IMR-90 (cell line): Measurements from ENCODE around the gene DOCK1. TPM values are rescaled to one million over a fixed set of nuclear protein-coding genes. Genes with fewer than 3 reads are reported as not detected.

ENCODE experiments used
- ATAC-seq: fragments of 200-7000 bp; cut with Tn5 transposase; 2 replicates; pipeline ENCODE4 v1.9.1; 2020; ENCODE audit warnings: low read depth, mild to moderate bottlenecking, moderate library complexity
- BruUV-seq: library from RNA; stranded (reverse); fragments of 400-500 nt; replicated peaks from 2 replicates; lab custom pipeline; 2021; lab: Mats Ljungman, UMichigan
- CTCF ChIA-PET: fragments of 300-600 bp; formaldehyde crosslinking; extraction: SDS; loops from one replicate; lab custom pipeline; 2021; ENCODE audit warnings: antibody characterized with exemption; lab: Yijun Ruan, JAX
- POLR2A ChIA-PET: fragments of 300-600 bp; sonication (Branson Sonifier 250); formaldehyde crosslinking; loops from one replicate; lab custom pipeline; 2022; ENCODE audit warnings: antibody characterized with exemption; ENCODE audit not compliant: unreplicated experiment; lab: Charles Lee
- DNase-seq: peaks from one replicate; pipeline ENCODE4 v3.0.0; 2013
- H2AFZ ChIP-seq: replicated peaks from 2 replicates; pipeline ENCODE3; 2013; ENCODE audit warnings: low read length, mild to moderate bottlenecking; ENCODE audit not compliant: poor library complexity
- H2AK5ac ChIP-seq: 2 replicates; pipeline ENCODE4 v1.6.1; 2013; ENCODE audit warnings: low read depth, low read length, inconsistent platforms
- H2AK9ac ChIP-seq: replicated peaks from 2 replicates; pipeline ENCODE3; 2013; ENCODE audit warnings: mild to moderate bottlenecking, low read depth, low read length, moderate library complexity; ENCODE audit not compliant: poor library complexity
- H2BK120ac ChIP-seq: 2 replicates; pipeline ENCODE4 v1.6.1; 2013; ENCODE audit warnings: low read depth, low read length, inconsistent platforms
- H2BK15ac ChIP-seq: 3 replicates; pipeline ENCODE4 v1.6.1; 2013; ENCODE audit warnings: low read depth, low read length, inconsistent platforms
- H2BK20ac ChIP-seq: 2 replicates; pipeline ENCODE4 v1.6.1; 2013; ENCODE audit warnings: low read depth, mild to moderate bottlenecking, inconsistent platforms, low read length, moderate library complexity
- H2BK5ac ChIP-seq: 2 replicates; pipeline ENCODE4 v1.6.1; 2013; ENCODE audit warnings: mild to moderate bottlenecking, low read depth, low read length, inconsistent platforms; ENCODE audit not compliant: poor library complexity, severe bottlenecking
- H3K14ac ChIP-seq: replicated peaks from 2 replicates; pipeline ENCODE4 v1.6.1; 2013; ENCODE audit warnings: low read depth, low read length, inconsistent platforms
- H3K18ac ChIP-seq: 2 replicates; pipeline ENCODE4 v1.6.1; 2013; ENCODE audit warnings: low read depth, low read length, control low read depth
- H3K23ac ChIP-seq: 2 replicates; pipeline ENCODE4 v1.6.1; 2013; ENCODE audit warnings: low read depth, low read length, inconsistent platforms
- H3K27ac ChIP-seq: 2 replicates; pipeline ENCODE4 v1.5.1; 2013; ENCODE audit warnings: mild to moderate bottlenecking, control low read depth, low read length; ENCODE audit not compliant: insufficient read depth
- H3K27me3 ChIP-seq: 2 replicates; pipeline ENCODE4 v1.6.1; 2013; ENCODE audit warnings: low read length; ENCODE audit not compliant: control insufficient read depth, insufficient read depth
- H3K36me3 ChIP-seq: 2 replicates; pipeline ENCODE4 v1.6.1; 2013; ENCODE audit warnings: low read length, mixed read lengths; ENCODE audit not compliant: control insufficient read depth, insufficient read depth
- H3K4ac ChIP-seq: 2 replicates; pipeline ENCODE4 v1.6.1; 2013; ENCODE audit warnings: low read depth, low read length, inconsistent platforms
- H3K4me1 ChIP-seq: 2 replicates; pipeline ENCODE4 v1.6.1; 2013; ENCODE audit warnings: low read length, mixed read lengths; ENCODE audit not compliant: control insufficient read depth, insufficient read depth
- H3K4me2 ChIP-seq: 2 replicates; pipeline ENCODE4 v1.6.1; 2013; ENCODE audit warnings: low read depth, mild to moderate bottlenecking, control low read depth, low read length, moderate library complexity
- H3K4me3 ChIP-seq: 2 replicates; pipeline ENCODE4 v1.5.1; 2013; ENCODE audit warnings: low read depth, mild to moderate bottlenecking, control low read depth, low read length, moderate library complexity; ENCODE audit not compliant: insufficient read depth
- H3K56ac ChIP-seq: 2 replicates; pipeline ENCODE4 v1.6.1; 2013; ENCODE audit warnings: low read length, inconsistent platforms; ENCODE audit not compliant: insufficient read depth; ENCODE audit errors: extremely low read depth
- H3K79me1 ChIP-seq, 2 experiments: 2 replicates each; pipeline ENCODE4 v1.6.1; 2013; ENCODE audit warnings: low read length in 2 of 2, inconsistent platforms in 1 of 2, low read depth in 1 of 2
- H3K9ac ChIP-seq: 2 replicates; pipeline ENCODE4 v1.6.1; 2013; ENCODE audit warnings: low read depth, low read length, control low read depth
- H3K9me1 ChIP-seq: 2 replicates; pipeline ENCODE4 v1.6.1; 2013; ENCODE audit warnings: low read length, inconsistent platforms; ENCODE audit not compliant: insufficient read depth
- H3K9me3 ChIP-seq: 2 replicates; pipeline ENCODE4 v1.6.1; 2013; ENCODE audit warnings: low read length; ENCODE audit not compliant: control insufficient read depth, insufficient read depth
- H4K20me1 ChIP-seq: 2 replicates; pipeline ENCODE4 v1.6.1; 2013; ENCODE audit warnings: low read length, inconsistent platforms; ENCODE audit not compliant: insufficient read depth
- H4K5ac ChIP-seq: 2 replicates; pipeline ENCODE4 v1.6.1; 2013; ENCODE audit warnings: mild to moderate bottlenecking, low read depth, low read length, control low read depth
- H4K8ac ChIP-seq, 2 experiments: 2 replicates each; pipeline ENCODE4 v1.6.1; 2013; ENCODE audit warnings: low read depth in 2 of 2, low read length in 2 of 2, control low read depth in 1 of 2, inconsistent platforms in 1 of 2
- H4K91ac ChIP-seq: 2 replicates; pipeline ENCODE4 v1.6.1; 2013; ENCODE audit warnings: low read depth, low read length, inconsistent platforms; ENCODE audit not compliant: insufficient read depth
- CTCF ChIP-seq: conservative IDR thresholded peaks from 2 replicates; pipeline ENCODE4 v1.5.1; 2012; ENCODE audit warnings: mild to moderate bottlenecking, low read depth, low read length, improper control_type of control experiment
- ELK1 ChIP-seq: fragments of 150-350 bp; IDR thresholded peaks from 2 replicates; pipeline ENCODE4 v1.6.1; 2016; ENCODE audit warnings: low read depth, mild to moderate bottlenecking, low read length, moderate library complexity, borderline replicate concordance
- MAFK ChIP-seq: IDR thresholded peaks from 2 replicates; pipeline ENCODE4 v1.6.1; 2012; ENCODE audit warnings: low read depth, low read length, improper control_type of control experiment
- MAZ ChIP-seq: IDR thresholded peaks from 2 replicates; pipeline ENCODE4 v1.6.1; 2012; ENCODE audit warnings: low read depth, mild to moderate bottlenecking, low read length, improper control_type of control experiment, moderate library complexity, borderline replicate concordance
- MXI1 ChIP-seq: IDR thresholded peaks from 2 replicates; pipeline ENCODE4 v1.6.1; 2012; ENCODE audit warnings: low read depth, mild to moderate bottlenecking, low read length, moderate library complexity, borderline replicate concordance
- NFE2L2 ChIP-seq: fragments of 150-350 bp; IDR thresholded peaks from 2 replicates; pipeline ENCODE4 v1.6.1; 2016; ENCODE audit warnings: low read depth, mild to moderate bottlenecking, low read length
- POLR2A ChIP-seq: IDR thresholded peaks from 2 replicates; pipeline ENCODE4 v1.6.1; 2012; ENCODE audit warnings: mild to moderate bottlenecking, low read depth, low read length
- WGBS, 2 experiments: methylation state at CpG; one replicate each; pipeline versions ENCODE4 v1.1.5 to v1.1.7; 2013; ENCODE audit warnings: missing lambda C conversion rate in 2 of 2; ENCODE audit not compliant: insufficient read length in 1 of 2; ENCODE audit errors: extremely low coverage in 2 of 2; 5-methylcytosine and 5-hydroxymethylcytosine counted together
- dilution Hi-C: fragments of 300-500 bp; cut with HindIII; formaldehyde crosslinking; loops from one replicate; pipeline ENCODE4 v1.14.3; 2018; ENCODE audit warnings: low sequenced_read_pairs; ENCODE audit not compliant: unreplicated experiment
- in situ Hi-C: fragments of 300-500 bp; cut with MboI; formaldehyde crosslinking; loops from 3 replicates; pipeline ENCODE4 v1.14.3; 2019; ENCODE audit warnings: low sequenced_read_pairs, inconsistent platforms, mixed read lengths
- intact Hi-C: fragments of 100-400 bp; cut with micrococcal nuclease; formaldehyde crosslinking; loops from 2 replicates; pipeline ENCODE4 v1.10.0; 2022
- polyA plus RNA-seq, 3 experiments: library from polyadenylated mRNA; depleted of rRNA; stranded (reverse); fragments of >200 nt; gene quantifications; 2 replicates each; pipeline ENCODE4 v1.2.3, GENCODE V29; 2012; ENCODE audit warnings: low replicate concordance in 1 of 3
- total RNA-seq: library from RNA; depleted of rRNA; stranded (reverse); fragments of >200 nt; gene quantifications from 2 replicates; pipeline ENCODE4 v1.2.3, GENCODE V29; 2012

Gene DOCK1
- total and polyA plus RNA-seq, 2 of the 4 experiments (the other 2 are of a cell fraction) = 28.2 to 71.0 TPM

GRCh38 chr10:126929391-126929790 is 24.2 kb downstream of the DOCK1 start:
- no peak overlapping the region for H4K8ac ChIP-seq
- H3K23ac ChIP-seq = no peak overlapping the region
- no peak overlapping the region for H3K18ac ChIP-seq
- H3K4ac ChIP-seq = no peak overlapping the region
- H3K9ac ChIP-seq = no peak overlapping the region
- in situ Hi-C loops = no loop called here
- peaks cover 24% of the 10 kb centered on the region for H3K36me3 ChIP-seq
- intact Hi-C loops = no loop called here
- TF ChIP-seq POLR2A (no peak), MXI1 (no peak), NFE2L2 (no peak), CTCF (no peak), MAZ (no peak), ELK1 (no peak), MAFK (no peak)
- no peak overlapping the region for H2BK5ac ChIP-seq
- ATAC-seq (no peak), DNase-seq (no peak)
- no peaks in the 10 kb centered on the region for H3K27me3 ChIP-seq
- no peak overlapping the region for H3K27ac ChIP-seq
- H2BK120ac ChIP-seq = no peak overlapping the region
- peaks cover 16% of the 10 kb centered on the region for H3K9me1 ChIP-seq
- peaks cover 92% of the 10 kb centered on the region for H4K20me1 ChIP-seq
- WGBS, 2 experiments = 71% methylated on average over 2 of the region's 8 CpGs; no CpG with 5 or more reads in 1 of the 2 experiments
- H3K4me1 ChIP-seq = peaks cover 16% of the 10 kb centered on the region; the same call in 1 of the 2 replicates
- no peak overlapping the region for H3K4me3 ChIP-seq
- POLR2A ChIA-PET = no interaction called here
- H3K4me2 ChIP-seq = no peak overlapping the region
- dilution Hi-C loops = no loop called here
- H2BK15ac ChIP-seq = no peak overlapping the region
- CTCF ChIA-PET = no interaction called here
- H2AFZ ChIP-seq = no peak overlapping the region
- H4K5ac ChIP-seq = no peak overlapping the region
- H2BK20ac ChIP-seq = no peak overlapping the region
- BruUV-seq = no TSS peak
- H3K56ac ChIP-seq = no peak overlapping the region
- no peak overlapping the region for H2AK9ac ChIP-seq
- no peak overlapping the region for H2AK5ac ChIP-seq
- no peak overlapping the region for H4K91ac ChIP-seq
- peaks cover 51 to 98% of the 10 kb centered on the region in 2 experiments for H3K79me1 ChIP-seq
- no peak overlapping the region for H3K14ac ChIP-seq
- H3K9me3 ChIP-seq = no peaks in the 10 kb centered on the region
